Measurements from ENCODE around the gene IGSF9B. TPM values are rescaled to one million over a fixed set of nuclear protein-coding genes. Genes with fewer than 3 reads are reported as not detected.

IGSF9B gene
- total and polyA plus RNA-seq, 10 of the 15 experiments (the other 5 are each of a cell fraction or from before 2014, with no cell fraction given), result 0.03 to 3.7 (median 0.20) TPM; not detected in 2

DNA sequence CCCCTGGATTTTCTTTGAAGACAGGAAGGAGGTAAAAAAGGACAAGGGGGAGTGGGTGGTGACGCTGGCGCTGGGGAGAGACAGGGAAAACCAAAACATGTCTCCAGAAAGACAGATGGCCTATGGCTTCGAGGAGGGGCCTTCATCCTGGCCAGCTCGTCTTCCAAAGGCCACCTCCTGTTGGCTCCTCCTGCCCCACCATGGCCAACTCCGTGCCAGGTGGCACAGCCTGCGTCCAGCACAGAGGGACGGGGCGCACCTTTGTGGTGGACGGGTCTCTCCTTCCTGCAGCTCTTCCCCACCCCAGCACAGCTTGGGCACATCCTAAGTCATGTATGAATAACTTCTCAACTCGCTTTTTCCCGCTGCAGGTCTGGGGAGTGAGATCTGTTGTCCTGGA lies 22.7 kb downstream of the IGSF9B start:
- H3K4me1 ChIP-seq (ENCODE audit: control insufficient read depth, insufficient read depth, low read length), result peaks cover 4% of the 10 kb centered on the region; the same call in 1 of the 2 replicates
- H2AFZ ChIP-seq (ENCODE audit: control insufficient read depth, low read depth, low read length), result no peak overlapping the region
- no peak overlapping the region for H3K4me3 ChIP-seq
- ATAC-seq (no peak), DNase-seq (ENCODE audit: low read depth, low spot score) (no peak), FAIRE-seq (no peak)
- no peak overlapping the region for H3K9ac ChIP-seq (ENCODE audit: control insufficient read depth, insufficient read depth, low read length)
- H4K20me1 ChIP-seq (ENCODE audit: control insufficient read depth, insufficient read depth), result no peaks in the 10 kb centered on the region
- BruUV-seq (replicated peaks), result no TSS peak
- intact Hi-C loops (cut with micrococcal nuclease; ENCODE audit: unreplicated experiment) (no loop called here), in situ Hi-C loops (cut with MboI) (no loop called here)
- H3K4me2 ChIP-seq (ENCODE audit: control insufficient read depth, insufficient read depth), result no peak overlapping the region
- WGBS (ENCODE audit: insufficient coverage, insufficient replicate concordance, low lambda C conversion rate, missing lambda C conversion rate), result 47% methylated on average over 11 of the region's 11 CpGs
- no peaks in the 10 kb centered on the region for H3K27me3 ChIP-seq (replicated peaks in 1 of 2; ENCODE audit: control insufficient read depth in 2 of 2, insufficient read depth in 2 of 2, low read length in 1 of 2)
- RAD21 ChIA-PET (ENCODE audit: unreplicated experiment), result no interaction called here
- H3K27ac ChIP-seq (ENCODE audit: control insufficient read depth, insufficient read depth), result no peak overlapping the region
- no peaks in the 10 kb centered on the region for H3K9me3 ChIP-seq (replicated peaks; ENCODE audit: control insufficient read depth, insufficient read depth, low read length)
- SMC1A ChIA-PET (ENCODE audit: uncharacterized antibody, unreplicated experiment), result interaction anchor here (1.0 to 1.1 kb wide), 2 partner anchors 9 to 13 kb away, joined by 4 to 5 read pairs; no protein-coding TSS in a partner anchor
- POLR2A ChIA-PET, result no interaction called here
- no peaks in the 10 kb centered on the region; a peak in 1 of 4 replicates for H3K36me3 ChIP-seq (ENCODE audit: control insufficient read depth in 2 of 2, insufficient read depth in 2 of 2, low read length in 1 of 2)
- CTCF ChIA-PET, result interaction anchor here (1.3 kb wide), 1 partner anchor 13 kb away, joined by 4 read pairs; no protein-coding TSS in a partner anchor
- H3K79me2 ChIP-seq (ENCODE audit: control insufficient read depth, insufficient read depth, low read length), result no peaks in the 10 kb centered on the region
- TF ChIP-seq, protein P1, sequence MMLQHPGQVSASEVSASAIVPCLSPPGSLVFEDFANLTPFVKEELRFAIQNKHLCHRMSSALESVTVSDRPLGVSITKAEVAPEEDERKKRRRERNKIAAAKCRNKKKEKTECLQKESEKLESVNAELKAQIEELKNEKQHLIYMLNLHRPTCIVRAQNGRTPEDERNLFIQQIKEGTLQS (IDR thresholded peaks at IDR 0.05; ENCODE audit: borderline replicate concordance, extremely low read depth, low read depth, low read length), result no peak
- no peak for TF ChIP-seq SMC3 (IDR thresholded peaks at IDR 0.05; ENCODE audit: borderline replicate concordance, low read length)
- TF ChIP-seq ZNF687 (IDR thresholded peaks at IDR 0.05), result no peak
- no peak for TF ChIP-seq ELK1 (IDR thresholded peaks at IDR 0.05; ENCODE audit: low read depth, low read length)
- no peak for TF ChIP-seq CUX1 (IDR thresholded peaks at IDR 0.05; ENCODE audit: insufficient replicate concordance, low read depth, low read length)
- TF ChIP-seq ETV6 (conservative IDR thresholded peaks at IDR 0.05 in 1 of 2, IDR thresholded peaks at IDR 0.05 in 1 of 2; ENCODE audit: borderline replicate concordance in 1 of 2, low read depth in 1 of 2), result no peak
- TF ChIP-seq NKRF (conservative IDR thresholded peaks at IDR 0.05), result no peak
- no peak for TF ChIP-seq EP300 (IDR thresholded peaks at IDR 0.05; ENCODE audit: borderline replicate concordance in 1 of 2, control insufficient read depth in 1 of 2, low read depth in 2 of 2, low read length in 2 of 2)
